Breast epithelium (tissue), 3 donors: Measurements from ENCODE around the gene RGMA.

Experiments
- POLR2A ChIP-seq: fragments of 450-650 bp; IDR thresholded peaks from one replicate; pipeline ENCODE4 v1.6.1; 2016; ENCODE audit warnings: antibody characterized with exemption, mild to moderate bottlenecking, moderate library complexity
- POLR2AphosphoS5 ChIP-seq, 3 donors: sonication (generic); formaldehyde crosslinking; IDR thresholded peaks; one replicate each; pipeline ENCODE4 v1.6.1; 2017; ENCODE audit warnings: antibody characterized with exemption in 3 of 3
- TF ChIP-seq, protein P1 (sequence below), 3 donors: fragments of 450-650 bp; IDR thresholded peaks; one replicate each; pipeline ENCODE4 v1.5.1; 2016 to 2017; ENCODE audit warnings: antibody characterized with exemption in 3 of 3, mild to moderate bottlenecking in 3 of 3, moderate library complexity in 3 of 3

GRCh38 chr15:93048759-93049161 is 40.3 kb downstream of the RGMA start:
- TF ChIP-seq, protein P1, sequence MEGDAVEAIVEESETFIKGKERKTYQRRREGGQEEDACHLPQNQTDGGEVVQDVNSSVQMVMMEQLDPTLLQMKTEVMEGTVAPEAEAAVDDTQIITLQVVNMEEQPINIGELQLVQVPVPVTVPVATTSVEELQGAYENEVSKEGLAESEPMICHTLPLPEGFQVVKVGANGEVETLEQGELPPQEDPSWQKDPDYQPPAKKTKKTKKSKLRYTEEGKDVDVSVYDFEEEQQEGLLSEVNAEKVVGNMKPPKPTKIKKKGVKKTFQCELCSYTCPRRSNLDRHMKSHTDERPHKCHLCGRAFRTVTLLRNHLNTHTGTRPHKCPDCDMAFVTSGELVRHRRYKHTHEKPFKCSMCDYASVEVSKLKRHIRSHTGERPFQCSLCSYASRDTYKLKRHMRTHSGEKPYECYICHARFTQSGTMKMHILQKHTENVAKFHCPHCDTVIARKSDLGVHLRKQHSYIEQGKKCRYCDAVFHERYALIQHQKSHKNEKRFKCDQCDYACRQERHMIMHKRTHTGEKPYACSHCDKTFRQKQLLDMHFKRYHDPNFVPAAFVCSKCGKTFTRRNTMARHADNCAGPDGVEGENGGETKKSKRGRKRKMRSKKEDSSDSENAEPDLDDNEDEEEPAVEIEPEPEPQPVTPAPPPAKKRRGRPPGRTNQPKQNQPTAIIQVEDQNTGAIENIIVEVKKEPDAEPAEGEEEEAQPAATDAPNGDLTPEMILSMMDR (IDR thresholded peaks at IDR 0.05) = no peak
- no peak for TF ChIP-seq POLR2A
- no peak for TF ChIP-seq POLR2AphosphoS5 (IDR thresholded peaks at IDR 0.05)
